SKM-1 (cell line): Measurements from ENCODE around the gene PSMB3.

Experiments used
- DNase-seq: peaks from one replicate; lab custom pipeline; 2025; ENCODE audit not compliant: unreplicated experiment; lab: John Stamatoyannopoulos, UW

Gene PSMB3

DNA sequence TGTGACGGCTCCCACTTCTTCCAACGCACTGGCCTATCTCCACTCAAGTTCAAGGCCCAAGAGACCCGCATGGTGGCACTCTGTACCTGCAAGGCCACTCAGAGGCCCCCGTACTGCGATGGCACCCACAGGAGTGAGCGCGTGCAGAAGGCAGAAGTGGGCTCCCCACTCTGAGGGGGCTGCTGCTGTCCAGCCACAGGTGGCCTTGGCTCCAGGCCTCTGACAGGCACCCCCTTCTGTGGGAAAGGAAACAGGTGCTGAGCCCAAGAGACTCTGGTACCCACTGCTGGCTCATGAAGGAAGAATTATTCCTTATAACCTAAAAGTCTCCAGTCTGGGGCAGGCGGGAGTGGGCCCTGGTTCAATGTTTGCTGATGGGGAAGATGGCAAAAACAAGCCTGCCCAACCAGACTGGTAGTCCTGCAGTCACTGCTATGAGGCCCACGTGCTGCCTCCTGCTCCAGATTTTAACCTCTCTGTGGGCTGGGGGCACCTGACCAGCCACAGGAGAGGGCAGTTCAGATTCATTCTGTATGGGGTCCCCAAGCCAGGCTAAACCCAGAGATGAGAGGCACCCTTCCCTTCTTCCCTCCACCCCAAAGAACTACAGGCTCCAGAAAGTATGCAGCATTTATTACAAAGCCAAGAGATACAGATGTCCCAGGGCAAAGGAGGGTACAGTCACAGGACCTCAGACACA, 19.1 kb upstream of the PSMB3 start:
- DNase-seq = no peak

DNA sequence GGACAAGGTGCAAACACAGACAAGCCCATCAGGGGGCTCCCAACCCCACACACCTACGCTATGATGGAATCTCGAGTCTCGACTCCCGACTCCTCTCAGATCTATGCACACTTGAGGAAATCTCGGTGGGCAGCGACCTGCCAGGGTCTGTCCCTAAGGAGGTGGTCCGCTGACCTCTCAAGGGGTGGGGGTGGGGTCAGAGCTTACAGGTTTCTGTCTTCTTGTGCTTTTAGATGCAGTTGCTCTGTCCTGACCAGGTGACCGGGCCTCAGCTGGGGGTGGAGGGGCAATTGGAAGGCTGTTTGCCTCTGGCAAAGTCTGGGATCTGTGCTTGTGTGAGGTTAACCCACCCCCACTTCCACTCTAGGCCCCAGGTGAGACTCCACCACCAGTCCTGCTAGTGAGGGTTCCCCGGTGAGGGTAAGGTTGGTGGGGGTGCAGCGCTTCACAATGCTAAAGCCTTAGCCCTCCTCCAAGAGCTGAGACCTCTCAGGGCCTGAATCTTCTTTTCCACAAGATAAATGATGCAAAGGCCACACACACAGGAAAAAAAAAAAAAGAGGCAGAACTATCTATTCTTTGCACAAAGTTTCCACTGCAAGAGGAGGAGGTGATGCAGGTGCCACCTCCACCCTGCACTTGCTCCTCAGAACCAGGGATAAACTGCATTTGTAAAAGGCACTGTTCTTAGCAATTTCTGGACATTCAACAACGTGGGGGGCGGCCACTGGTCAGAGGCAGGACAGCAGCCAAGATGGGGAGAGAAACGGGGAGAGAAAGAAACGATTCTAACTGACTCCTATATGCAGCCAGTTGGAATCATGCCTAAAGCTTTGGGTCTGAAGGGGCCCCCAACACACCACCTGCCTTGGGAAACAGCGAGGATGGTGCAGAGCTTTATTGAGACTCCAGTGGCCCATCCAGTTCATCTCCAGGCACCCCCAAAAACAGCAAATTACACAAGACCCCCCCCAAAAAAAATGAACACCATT, 18.3 kb upstream of the PSMB3 start:
- no peak for DNase-seq

- DNase-seq = no peak
Observed at GRCh38 chr17:38735161-38735997, 17.2 kb upstream of the PSMB3 start.

- DNase-seq = no peak
Observed at GRCh38 chr17:38738007-38738662, 14.4 kb upstream of the PSMB3 start.

DNA sequence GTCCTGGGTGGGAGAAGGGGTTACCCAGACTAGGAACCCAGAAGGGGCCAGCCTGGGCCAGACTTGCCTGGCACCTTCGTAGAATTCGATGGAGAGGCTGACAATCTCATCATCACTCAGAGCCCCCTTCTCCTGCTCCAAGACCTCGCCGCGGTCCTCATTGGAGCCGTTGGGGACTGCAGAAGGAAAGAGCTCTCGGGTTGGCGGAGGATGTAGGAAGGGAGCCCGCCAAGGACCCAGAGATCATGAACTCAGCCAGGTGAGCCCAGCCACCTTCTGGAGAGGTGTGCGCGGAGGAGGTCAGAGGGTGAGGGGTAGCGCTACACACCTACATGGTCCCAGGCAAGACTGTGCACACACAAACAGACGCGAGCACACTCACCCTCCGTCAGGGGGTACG, 13.9 kb upstream of the PSMB3 start:
- no peak for DNase-seq

DNA sequence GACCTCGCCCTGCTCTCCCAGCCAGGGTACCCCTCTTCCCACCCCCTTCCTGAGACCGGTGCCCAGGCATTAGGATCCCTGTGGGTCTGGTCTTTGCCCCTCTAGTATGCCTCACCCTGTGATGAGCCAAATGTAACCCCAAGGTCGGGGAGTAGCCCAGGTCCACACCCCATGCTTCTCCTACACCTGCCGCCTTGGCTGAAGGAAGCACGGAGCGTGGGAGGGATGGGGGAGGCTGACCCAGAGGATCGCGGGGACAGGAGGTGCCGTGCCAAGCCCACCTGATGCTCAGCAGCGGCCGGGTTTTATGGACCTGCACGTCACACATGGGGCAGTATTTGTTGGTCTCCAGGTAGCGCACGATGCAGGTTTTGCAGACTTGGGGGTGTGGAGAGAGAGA, 13.2 kb upstream of the PSMB3 start:
- DNase-seq = no peak

DNA sequence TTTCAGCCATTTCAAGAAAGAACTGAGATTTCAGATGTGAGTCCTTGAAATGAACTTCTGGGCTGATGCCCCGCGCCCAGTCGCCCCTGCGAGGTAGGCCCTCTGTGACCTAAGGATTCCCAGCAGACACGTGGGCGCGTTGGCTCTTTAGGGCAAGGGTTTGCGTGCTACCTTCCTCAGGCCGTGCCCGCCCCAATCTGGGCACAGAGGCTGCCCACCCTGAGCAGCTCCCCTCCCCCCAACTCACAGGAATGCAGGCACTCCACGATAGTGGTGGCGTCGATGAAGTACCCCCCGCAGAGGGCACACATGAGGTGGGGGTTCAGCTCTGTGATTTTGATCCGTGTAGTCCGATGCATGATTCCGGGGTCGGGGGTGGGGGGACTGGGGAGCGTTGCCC, 12.5 kb upstream of the PSMB3 start:
- DNase-seq = no peak

DNA sequence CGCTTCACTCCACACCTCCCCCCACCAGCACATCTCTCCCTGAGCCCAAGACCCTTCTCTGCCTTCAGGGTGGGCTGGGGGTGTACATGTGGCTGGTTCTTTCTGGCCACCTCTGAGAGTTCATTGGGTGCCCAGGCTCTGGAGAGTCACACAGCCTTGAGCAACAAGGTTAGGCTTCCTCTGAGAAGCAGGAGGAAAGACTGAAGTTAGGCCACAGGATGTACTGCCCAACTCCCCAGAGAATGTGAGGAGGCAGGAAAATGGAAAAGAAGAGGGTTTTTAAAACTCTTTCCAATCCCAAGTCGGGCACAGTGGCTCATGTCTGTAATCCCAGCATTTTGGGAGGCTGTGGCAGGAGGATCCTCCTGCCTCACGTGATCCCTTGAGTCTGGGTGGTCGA, 11.7 kb upstream of the PSMB3 start:
- DNase-seq = no peak

DNA sequence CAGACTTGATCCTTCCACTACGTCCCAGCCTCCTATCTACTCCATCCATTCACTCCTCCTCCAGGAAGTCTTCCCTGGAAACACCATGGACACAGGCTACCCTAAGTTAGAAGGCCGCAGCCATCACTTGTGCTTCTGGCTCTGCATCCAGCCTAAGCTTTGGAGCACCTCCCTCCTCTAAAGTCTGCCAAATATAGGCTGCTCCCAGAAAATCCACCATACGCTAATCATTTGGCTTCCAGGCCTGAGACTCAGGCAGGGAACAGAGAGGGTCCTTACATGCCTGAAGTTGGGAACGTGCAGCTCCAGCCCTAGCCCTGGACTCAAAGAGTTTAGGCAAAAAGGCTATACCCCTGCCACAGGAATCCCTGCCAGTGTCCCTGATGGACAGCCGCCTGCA, 11.1 kb upstream of the PSMB3 start:
- no peak for DNase-seq

DNA sequence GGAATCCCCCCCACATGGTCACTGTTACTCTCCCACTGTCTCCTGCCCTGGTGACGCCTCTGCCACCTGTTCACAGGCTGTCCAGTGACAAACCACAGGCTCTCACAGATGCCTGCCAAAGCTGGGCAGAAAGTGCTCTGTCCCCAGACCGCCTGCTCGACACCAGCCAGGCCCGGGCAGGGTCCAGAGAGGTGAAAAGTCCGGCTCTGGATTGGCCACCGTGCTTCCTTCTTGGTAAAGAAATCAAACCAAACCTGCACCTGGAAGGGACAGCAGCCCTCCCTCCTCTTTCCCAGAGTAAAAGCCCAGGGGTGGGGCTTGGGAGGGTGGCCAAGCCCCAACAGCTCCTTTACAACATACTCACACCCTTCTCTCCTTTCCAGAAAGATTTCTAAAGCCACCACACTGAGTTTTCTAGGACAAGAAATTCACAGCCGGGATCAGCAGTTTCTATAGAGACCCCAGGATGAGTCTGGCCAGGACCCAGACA, 10.6 kb upstream of the PSMB3 start:
- no peak for DNase-seq

DNA sequence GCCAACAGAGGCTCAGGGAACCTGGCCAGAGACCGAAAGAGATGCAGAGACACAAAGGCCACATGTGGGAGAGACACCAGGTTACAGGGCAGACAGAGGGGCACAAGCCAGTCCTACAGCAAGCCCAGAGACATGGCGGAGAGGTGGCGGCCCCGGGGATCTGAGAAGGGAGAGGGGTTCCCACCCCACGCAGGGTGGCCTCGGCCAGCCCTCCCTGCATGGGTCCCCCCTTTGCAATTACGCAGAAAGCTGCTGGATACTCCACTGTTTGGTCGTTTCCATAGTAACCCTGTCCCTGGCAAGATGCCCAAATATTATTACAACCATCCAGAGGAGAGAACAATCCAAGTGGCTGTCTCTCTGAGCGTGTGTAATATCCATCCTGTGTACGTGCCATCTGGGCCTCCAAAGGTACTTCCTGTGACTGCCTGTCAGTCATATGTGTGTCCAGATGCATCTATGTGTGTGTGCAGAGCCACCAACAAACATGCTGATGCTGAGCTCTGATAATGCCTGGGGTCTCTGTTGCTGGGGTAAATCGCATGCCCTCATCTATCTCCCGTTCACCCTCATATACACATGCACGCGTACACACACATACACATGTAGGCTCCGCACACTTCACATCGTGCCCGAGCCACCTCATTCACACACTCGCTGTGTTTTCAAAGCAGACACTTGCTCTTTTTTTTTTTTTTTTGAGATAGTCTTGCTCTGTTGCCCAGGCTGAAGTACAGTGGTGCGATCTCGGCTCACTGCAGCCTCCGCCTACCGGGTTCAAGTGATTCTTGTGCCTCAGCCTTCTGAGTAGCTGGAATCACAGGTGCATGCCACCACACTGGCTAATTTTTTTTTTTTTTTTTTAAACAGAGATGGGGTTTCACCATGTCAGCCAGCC, 9.9 kb upstream of the PSMB3 start:
- no peak for DNase-seq

DNA sequence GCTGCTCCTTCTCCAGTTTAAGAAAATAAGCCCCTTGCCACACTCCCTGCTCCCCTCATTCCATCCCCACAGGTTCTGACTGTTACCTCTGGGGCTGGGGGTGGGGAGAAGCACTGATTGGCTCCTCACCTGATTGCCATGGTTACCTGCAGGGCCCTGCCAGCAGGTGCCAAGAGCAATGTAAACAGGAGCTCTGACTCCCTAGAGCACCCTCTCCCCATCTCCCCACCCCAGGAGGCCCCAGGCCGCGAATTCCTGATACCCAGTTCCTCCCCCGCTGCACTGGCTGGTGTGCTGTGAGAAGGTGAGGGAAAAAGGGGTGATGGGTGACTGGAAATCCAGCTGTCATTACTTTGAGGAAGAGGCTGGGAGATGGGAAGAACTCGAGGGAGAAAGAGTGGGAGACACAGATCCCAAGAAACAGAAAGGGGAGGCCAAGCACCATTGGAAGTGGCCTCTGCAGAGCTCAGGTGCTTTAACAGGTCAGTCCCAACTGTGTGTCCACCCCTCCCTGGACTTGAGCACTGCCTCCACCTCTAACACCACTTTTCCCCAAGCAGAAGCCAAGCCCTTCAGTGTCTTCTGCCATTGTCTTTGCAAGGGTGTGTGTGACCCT, 8.9 kb upstream of the PSMB3 start:
- DNase-seq = no peak

DNA sequence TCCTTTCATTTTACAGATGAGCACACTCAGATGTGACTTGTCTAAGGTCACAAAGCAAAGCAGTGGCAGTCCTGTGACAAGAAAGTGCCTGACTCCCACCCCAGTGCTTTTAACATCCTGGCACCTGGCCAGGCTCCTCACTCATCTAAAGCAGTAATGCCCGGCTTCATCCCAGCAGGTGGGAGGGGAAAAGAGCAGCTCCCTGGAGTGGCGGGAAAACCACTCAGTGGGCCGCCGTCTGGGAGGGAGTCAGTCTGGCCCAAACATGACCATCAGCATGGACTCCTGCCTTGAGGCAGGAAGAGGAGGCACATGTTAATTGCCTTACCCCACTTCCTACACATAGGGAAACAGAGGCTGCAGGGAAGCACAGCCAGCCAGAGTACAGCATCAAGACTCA, 7.0 kb upstream of the PSMB3 start:
- no peak for DNase-seq

GRCh38 chr17:38746004-38746848, 6.3 kb upstream of the PSMB3 start:
- no peak for DNase-seq

GRCh38 chr17:38746849-38747462, 5.6 kb upstream of the PSMB3 start:
- DNase-seq = no peak

DNA sequence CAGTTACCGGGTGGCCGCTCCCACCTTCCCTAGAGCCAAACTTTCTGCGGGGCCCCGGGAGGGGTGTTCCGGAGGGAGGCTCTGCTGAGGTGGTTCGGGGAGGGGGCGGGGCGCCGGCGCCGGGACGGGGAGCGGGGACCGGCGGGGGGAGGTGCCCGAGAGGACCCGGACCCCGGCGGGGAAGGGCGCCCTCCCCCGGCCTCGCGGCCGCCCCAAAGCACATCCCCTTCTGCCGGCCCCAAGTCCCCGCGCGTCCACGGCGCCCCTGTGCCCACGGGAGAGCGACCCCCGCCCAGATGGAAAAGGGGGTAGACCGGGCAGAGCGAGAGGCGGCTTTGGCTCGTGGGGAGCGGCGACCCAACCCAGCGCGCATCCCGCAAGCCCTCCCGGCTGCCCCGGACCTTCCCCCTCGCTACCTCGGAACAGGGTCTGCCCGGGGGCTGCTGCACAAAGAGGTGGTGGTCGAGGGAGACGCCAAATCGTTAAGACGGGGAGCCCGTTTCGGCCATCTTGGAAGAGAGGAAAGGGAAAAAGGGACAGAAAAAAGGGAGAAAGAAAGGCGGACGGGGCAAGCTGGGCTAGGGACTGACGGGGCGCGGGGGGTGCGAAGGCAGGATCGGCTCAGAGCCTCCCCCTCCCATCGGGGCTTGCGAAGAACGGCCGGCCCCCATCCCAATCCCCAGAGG, 4.9 kb upstream of the PSMB3 start:
- DNase-seq = no peak

- no peak for DNase-seq
Observed at GRCh38 chr17:38748149-38748891, 4.2 kb upstream of the PSMB3 start, which contains the start of gene PCGF2. PCGF2 (minus strand) TSS chr17:38748336; CDS start chr17:38740402, 7,934 bp downstream.
